K562 (cell line): Measurements from ENCODE around the gene MBNL1.

ENCODE experiments used
- MYC ChIP-seq, 2 experiments: fragments of 250-450 bp in 1 of 2; sonication (Bioruptor Pico) in 1 of 2; IDR thresholded peaks; 2 replicates each; pipeline versions ENCODE4 v1.5.1 to v1.6.1; 2012 to 2021; ENCODE audit warnings: low read depth in 2 of 2, borderline replicate concordance in 1 of 2, improper control_type of control experiment in 1 of 2, low read length in 1 of 2, mild to moderate bottlenecking in 1 of 2, moderate library complexity in 1 of 2
- RB1 ChIP-seq: fragments of 450-650 bp; IDR thresholded peaks from 2 replicates; pipeline ENCODE4 v1.6.1; 2017; ENCODE audit warnings: low read depth, mild to moderate bottlenecking
- ZC3H8 ChIP-seq: fragments of 450-650 bp; IDR thresholded peaks from 2 replicates; pipeline ENCODE4 v1.6.1; 2017
- ZNF174 ChIP-seq: fragments of 250-450 bp; sonication (Bioruptor Pico); IDR thresholded peaks from 2 replicates; pipeline ENCODE4 v1.4.0; 2020; ENCODE audit warnings: mild to moderate bottlenecking
- TF ChIP-seq, protein P1 (sequence below), 3 experiments: IDR thresholded peaks in 2 of 3; conservative IDR thresholded peaks in 1 of 3; 2 replicates each; pipeline ENCODE4 v1.5.1; 2011 to 2012; ENCODE audit warnings: low read length in 3 of 3, mild to moderate bottlenecking in 3 of 3, control low read depth in 2 of 3, improper control_type of control experiment in 1 of 3, inconsistent platforms in 1 of 3, low read depth in 1 of 3, mixed read lengths in 1 of 3, moderate library complexity in 1 of 3; ENCODE audit not compliant: insufficient read depth in 2 of 3

DNA sequence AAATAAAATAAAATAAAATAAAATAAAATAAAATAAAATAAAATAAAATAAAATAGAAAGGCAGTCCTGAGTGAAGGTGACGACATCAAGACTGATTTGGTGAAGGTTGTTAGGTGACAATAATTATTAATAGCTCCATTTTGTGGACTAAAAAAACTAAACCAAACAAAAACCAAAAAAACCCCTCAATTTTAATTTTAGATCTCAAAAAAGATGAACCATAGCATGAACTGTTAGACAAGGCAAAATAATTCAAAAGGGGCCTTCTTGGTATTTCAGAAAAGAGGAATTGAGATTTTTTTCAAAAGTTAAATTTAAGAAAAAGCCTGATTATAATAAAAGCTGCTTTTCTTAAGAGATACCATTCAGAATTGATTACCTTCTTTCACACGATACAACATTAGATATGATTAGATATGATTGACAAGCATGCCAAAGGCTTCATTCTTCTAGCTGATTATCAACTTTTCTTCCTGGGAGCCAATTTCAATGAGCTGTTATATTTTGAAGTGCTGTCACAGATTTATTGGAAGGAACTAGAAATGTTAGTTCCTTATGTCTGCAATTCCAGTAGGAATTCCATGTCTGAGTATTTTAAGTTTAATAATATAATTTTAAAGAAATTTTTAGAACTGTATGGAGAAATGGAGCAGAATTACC, 244.7 kb downstream of the MBNL1 start:
- TF ChIP-seq MYC (IDR thresholded peaks at IDR 0.05; ENCODE audit: low read depth, low read length): no peak
- no peak for TF ChIP-seq MYC (CRISPR knock-in tag; IDR thresholded peaks at IDR 0.05; ENCODE audit: borderline replicate concordance, low read depth)
- TF ChIP-seq RB1: no peak
- no peak for TF ChIP-seq ZNF174 (CRISPR knock-in tag)
- TF ChIP-seq, protein P1, sequence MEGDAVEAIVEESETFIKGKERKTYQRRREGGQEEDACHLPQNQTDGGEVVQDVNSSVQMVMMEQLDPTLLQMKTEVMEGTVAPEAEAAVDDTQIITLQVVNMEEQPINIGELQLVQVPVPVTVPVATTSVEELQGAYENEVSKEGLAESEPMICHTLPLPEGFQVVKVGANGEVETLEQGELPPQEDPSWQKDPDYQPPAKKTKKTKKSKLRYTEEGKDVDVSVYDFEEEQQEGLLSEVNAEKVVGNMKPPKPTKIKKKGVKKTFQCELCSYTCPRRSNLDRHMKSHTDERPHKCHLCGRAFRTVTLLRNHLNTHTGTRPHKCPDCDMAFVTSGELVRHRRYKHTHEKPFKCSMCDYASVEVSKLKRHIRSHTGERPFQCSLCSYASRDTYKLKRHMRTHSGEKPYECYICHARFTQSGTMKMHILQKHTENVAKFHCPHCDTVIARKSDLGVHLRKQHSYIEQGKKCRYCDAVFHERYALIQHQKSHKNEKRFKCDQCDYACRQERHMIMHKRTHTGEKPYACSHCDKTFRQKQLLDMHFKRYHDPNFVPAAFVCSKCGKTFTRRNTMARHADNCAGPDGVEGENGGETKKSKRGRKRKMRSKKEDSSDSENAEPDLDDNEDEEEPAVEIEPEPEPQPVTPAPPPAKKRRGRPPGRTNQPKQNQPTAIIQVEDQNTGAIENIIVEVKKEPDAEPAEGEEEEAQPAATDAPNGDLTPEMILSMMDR (IDR thresholded peaks at IDR 0.05 in 2 of 3, conservative IDR thresholded peaks at IDR 0.05 in 1 of 3; ENCODE audit: insufficient read depth in 2 of 3, low read depth in 1 of 3, low read length in 3 of 3): no peak
- no peak for TF ChIP-seq ZC3H8
